Kidney capillary endothelial cell (primary cell): ENCODE measurements around the gene ATP2B2.

ENCODE experiments used
- DNase-seq: peaks from one replicate; pipeline ENCODE4 v3.0.0-alpha.2; 2018; ENCODE audit warnings: low spot score

ATP2B2 gene

DNA sequence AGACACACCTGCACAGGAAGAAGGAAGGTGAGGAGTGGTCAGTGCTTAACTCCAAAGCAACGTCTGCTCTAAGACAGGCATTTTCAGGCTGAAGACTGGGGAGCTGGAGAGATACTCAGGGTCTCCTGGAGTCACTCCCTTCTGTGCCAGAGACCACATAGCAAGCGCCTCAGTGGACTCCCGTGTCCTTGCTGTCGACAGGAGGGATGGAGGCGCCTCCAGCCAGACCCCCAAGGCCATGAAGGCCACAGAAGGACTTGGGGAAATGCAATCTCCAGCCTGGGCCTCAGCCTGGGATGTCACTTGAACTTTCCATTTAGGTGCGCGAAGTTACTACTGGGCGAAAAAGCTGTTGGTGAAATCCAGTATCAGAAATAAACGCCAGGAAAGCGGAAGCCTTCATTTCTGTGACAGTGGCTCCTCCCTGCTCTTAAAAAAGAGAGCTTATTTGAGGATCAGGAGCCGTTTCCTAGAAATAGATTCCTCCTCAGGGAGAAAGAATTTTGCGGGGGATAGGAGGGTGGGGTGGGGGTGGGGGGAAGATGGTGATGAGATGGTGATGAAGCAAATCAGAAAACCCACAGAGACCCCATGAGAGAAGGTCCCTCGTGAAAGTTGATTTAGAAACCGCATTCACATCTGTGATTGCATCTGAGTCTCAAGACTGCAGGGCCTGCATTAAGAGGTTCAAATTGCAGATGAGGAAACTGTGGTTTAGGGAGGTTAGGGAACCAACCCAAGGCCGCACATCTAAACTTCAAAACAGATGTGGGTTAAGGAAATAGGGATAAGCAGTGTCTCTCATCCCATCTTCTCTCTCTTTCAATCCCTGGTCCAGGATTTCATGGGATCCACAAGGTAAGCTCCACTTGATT is 78.8 kb downstream of the ATP2B2 start:
- no peak for DNase-seq

DNA sequence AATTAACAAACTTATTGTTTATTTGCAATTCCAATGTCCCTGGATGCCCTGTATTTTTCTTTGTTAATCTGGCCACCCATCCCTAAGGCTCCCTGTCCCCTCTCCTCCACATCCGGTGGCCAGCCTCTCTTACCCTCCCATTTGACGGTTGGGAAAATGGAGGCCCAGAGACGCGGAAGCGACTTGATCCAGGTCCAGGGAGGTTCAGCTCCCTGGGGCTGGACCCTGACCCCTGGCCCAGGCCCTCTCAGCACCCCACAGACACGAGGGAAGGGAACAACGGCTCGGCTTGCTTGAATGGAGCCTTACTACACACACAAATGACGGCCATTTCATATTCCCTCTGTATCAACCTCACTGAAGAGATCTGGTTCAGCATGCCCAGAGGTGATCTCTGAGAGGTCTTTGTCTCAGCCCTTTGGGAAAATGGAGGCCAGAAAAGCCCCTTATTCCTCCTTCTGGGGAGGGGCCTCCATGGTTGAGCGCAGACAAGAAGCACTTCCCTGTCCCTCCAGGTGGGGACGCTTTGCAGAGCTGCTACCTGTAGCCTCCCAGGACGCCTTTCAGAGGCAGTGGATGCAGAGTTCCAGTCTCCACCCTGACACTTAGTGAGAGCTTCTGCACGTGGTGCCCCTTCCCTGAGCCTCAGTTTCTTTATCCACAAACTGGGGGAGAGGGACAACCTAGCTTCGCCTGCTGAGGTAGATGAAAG is 82.1 kb downstream of the ATP2B2 start:
- no peak for DNase-seq

DNA sequence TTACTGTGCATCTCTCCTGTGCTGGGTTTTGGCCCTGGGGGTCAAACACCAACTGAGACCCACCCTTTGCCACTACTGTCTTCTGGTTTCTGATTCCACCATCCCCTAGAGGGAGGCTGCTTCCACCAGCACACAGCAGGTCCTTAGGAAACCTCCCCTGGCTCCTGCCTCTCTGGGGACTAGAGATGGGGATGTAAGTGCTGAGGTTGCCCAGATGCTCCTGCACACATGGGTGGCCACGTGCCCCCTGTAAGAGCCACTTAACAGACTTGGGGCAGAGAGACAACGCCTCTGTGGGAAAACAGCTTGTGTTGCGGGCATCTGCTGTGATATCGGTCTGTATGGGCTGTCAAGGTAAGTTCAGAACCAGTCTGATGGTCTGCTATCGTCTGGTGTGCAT is 83.4 kb downstream of the ATP2B2 start:
- DNase-seq: no peak

DNA sequence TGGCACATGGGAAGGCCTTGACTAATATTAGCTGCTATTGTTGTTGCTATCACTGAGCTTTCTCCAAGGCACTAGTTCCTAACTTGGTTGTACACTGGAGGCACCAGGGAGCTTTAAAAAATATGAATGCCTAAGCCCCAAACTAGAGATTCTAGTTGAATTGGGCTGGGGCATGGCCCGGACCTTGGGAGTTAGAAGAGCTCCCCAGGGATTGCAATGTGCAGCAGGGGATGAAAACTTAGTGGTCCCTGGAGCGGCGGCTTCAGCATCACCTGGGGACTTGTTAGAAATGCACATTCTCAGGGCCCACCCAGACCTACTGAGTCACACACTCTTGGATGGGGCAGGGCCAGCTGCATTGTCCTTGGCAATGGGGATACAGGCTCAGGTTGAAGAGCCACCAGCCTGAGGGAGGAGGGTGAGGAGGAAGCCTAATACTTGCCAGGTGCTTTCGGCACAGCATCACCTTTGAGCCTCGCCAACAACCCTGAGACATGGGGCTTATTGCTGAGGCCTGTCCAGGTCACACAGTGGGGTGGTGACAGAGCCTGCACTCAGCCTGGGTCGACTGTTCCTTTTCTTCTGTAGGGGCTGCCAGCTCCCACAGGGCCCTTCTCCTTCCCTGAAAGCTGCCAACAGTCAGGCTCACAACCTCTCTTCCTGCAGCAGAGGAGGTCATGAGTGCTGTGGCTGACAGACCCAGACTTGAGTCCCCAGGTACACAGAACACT is 84.5 kb downstream of the ATP2B2 start:
- DNase-seq: no peak

DNA sequence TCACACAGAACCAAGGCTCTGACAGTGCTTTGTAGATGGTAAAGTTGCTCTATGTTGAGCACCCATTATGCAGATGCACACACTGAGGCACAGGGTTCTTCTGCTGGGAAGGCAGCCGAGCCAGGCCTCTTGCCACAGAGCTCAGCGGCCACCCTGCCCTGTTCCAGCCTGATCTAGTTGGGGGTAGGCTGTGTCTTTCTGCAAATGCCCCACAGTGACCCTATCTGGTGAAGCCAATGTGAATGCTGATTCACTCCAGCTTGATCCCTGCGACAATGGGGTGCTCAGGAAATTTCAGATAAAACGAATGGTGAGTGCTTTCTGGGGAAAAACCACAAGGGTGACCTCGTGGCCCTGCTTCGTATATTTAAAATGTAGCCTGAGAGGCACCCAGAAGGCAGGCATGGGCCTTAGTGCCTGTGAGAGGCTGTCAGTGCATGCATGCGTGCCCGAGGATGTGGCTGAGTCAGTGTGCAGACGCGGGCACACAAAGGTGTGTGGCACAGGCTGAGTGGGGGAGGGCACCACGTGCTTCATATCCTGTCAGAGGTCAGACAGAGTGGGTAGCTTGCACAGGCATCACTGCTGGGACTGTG is 85.7 kb downstream of the ATP2B2 start:
- no peak for DNase-seq

GRCh38 chr3:10417847-10418246 is 87.5 kb downstream of the ATP2B2 start:
- DNase-seq: no peak

GRCh38 chr3:10416730-10417300 is 88.6 kb downstream of the ATP2B2 start:
- DNase-seq: no peak

DNA sequence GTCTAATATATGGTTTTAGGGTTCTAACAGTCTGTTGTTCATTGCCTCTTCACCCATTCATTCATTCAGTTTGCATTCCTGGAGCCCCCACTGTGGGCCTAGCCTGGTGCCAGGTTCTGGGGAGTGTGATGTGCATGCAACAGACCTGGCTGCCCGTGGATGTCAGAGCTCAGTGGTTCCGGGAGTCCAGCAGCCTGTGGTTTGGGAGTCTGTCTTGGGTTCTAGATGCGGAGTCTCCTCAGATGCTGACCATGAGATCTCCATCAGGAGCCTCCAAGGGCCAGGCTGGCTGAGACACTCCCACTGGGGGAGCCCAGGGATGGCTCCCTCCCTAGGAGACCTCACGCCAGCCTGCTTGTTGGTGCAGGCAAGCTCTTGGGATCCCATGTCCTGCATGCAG is 92.3 kb downstream of the ATP2B2 start:
- no peak for DNase-seq

- no peak for DNase-seq
Observed at GRCh38 chr3:10411598-10412332, 93.6 kb downstream of the ATP2B2 start.

GRCh38 chr3:10410383-10411002 is 94.9 kb downstream of the ATP2B2 start:
- DNase-seq: no peak

DNA sequence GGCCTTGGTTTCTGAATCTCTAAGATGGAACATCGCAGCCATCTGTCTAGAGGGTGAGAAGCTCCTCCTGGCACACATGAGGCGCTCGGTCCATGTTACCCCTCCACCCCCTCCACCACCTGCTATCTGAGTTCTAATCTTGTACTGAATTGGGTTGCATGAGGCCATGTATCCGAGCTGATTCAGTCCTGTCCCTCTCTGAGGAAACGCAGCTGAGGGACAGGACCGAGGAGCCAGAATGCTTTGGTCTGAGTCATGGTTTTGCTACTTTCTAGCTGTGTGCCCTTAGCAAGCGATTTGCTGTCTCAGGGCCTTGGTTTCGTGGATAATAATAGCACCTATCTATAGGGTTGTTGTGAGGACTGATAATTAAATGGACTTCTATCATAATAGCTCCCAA is 96.7 kb downstream of the ATP2B2 start:
- DNase-seq: no peak

DNA sequence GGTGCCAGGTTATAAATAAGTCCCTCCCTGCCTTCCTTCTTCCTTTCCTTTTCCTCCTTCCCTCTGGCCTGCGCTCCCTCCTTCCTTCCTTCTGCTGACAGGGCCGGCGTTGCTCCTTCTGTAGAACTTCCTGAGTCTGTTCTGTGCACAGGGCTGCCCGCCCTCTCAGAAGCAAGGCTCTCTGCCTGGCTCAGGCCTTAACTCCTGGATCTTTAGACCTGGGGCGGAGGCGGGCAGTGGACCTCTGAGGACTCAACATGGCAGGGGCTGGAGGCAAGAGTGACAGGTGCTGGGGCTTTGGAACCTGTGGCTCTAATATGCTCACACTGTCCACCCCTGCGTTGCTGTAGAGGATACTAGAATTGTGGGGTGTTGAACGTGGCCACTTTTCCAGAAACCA is 98.0 kb downstream of the ATP2B2 start:
- DNase-seq: no peak

DNA sequence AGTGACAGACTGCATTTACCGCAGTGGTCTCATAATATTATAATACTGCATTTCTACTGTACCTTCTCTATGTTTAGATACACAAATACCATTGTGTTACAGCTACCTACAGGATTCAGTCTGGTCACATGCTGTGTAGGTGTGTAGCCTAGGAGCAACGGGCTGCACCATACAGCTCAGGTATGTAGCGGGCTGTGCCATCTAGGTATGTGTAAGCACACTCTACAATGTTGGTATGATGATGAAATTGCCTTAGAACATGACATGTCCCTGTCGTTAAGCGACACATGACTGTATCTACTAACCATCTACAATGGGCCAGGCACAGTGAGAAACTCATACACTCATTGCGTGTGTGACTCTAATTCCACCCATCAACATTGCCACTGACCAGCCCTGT is 99.0 kb downstream of the ATP2B2 start:
- no peak for DNase-seq

- DNase-seq: no peak
Observed at GRCh38 chr3:10405816-10406215, 99.6 kb downstream of the ATP2B2 start.

DNA sequence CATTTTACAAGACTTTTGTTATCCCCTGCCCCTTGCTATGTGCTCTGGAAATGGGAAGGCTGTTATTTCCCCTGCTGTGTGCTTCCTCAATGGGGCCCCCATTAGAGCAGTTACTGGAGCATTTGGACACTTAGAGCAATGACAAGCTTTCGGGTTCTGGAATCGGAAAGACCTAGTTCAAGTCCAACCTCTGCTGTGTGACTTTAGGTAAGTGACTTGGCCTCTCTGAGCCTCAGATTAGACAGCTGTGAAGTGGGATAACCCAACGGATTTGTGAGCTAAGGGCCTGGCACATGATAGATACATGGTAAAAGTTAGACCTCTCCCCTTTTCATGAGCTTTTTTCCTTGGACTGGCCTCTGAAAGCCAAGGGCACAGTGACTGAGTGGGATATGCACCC is 100.5 kb downstream of the ATP2B2 start:
- no peak for DNase-seq

DNA sequence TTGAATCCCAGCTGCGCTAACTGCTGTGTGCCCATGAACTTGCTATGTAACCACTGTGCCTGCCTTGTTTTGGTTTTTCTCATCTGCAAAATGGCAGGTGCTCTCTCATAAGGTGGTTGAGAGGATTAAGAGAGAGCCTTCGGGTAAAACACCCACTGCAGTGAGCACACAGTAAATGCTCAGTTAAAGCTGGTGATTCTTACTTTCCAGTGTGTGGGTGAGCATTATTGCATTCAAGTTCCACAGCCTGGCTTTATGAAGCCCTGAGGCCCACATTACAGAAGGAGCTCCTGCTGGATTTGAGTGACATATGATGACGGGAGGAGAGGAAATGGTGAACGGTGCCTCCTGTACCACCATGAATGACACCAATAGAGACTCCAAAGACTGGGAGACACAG is 101.0 kb downstream of the ATP2B2 start:
- no peak for DNase-seq

DNA sequence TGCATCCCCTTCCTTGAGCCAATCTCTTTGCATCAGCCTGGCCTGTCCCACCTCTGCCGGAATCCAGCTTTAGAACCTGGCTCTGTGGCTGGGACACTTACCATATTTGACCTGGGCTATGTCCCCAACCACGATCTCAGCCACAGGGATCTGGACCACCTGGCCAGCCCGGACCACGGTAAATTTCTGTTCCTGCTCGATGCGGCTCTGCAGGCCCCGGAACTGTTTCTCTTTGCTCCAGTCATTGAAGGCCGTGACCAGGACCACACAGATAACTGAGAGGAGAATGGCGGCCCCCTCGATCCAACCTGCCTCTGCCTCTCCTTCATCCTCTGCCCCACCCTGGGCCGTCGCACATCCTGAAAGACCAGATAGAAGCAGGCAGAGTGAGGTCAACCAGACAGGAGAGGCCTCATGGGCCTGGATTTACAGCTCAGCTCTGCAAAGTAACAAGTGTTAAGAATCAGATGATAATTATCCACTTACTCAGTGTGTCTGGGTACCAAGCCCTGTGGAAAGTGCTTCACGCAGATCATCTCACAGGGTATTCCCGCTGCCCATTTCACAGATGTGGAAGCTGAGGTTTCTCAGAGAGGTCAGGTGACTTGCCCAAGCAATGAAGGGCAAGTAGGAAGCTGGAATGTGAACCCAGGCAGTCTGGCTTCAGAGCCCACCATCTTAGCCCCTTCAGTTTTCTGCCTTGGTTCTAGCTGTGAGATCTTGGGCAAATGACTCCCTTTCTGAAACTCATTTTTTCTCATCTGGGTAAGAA is 103.2 kb downstream of the ATP2B2 start:
- no peak for DNase-seq

DNA sequence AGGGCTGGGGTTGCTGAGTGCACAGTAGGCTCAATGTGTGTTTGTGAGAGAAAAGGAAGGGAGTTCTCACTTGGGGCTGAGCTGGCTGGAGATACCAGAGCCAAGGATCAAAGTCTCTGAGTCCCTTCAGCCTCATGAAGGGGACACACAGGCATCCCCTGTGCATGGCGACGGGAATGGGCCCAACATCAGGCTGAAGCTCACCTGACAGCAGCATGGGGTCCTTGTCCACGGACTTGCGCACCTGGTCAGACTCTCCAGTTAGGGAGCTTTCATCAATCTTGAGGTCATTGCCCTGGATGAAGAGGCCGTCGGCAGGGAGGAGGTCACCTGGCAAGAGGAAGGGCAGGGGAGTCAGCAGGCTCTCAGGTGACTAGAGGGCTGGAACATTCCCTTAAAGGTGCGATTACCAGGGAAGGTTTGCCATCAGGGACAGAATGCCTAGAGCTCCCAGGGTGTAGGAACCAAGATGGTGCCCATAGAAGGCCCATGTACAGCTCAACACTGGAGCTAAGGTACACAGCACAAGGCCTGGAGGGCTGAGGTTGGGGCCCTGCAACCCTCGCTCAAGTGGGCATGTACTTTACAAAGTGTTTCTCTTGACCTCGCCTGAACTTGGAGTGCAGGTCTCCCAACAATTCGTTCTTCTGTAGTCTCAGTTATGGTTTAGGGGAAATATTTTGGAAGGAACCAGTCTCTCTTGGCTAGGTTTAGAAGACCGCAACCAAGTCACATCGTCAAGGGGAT is 104.5 kb downstream of the ATP2B2 start:
- no peak for DNase-seq

DNA sequence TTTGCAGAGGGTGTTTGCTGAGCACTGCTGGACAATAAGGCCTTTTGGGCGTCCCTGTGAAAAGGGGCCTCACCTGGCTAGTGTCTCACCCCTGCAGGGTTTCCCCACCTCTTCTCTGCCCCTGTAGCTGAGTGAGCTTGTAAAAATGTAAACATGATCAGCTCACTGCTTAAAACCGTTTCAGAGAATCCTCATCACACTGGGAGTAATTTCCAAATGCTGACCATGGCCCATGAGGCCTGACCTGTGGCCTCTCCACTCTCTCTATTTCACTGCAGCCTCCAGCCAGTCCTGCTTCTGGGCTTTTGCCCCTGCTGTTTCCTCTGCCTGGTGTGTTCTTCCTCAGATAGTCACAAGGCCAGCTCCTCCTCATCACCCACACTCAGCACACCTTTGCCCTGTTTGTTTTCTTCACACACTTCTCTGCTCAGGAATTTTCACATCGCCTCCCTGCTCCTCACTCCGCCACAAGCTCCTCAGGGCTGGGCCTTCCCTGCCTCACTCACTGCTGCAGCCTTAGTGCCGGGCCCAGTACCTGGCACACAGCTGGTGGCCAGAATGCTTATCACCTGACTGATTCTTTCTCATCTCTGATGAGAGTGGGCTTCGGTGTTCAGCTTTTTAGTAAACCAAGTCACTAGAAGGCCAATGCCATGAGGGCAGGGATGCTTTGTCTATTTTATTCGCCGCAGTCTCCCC is 105.2 kb downstream of the ATP2B2 start:
- DNase-seq: no peak
